Fibroblast of gingiva (primary cell): ENCODE results near the gene CLHC1.
A peak's percentile ranks its signal among the peaks of the same experiment; 100 is the strongest.
"Not testable (repeated sequence)": the region's sequence is repeated elsewhere in the genome, so short reads cannot be mapped to it uniquely, and the experiment has no call there.

Experiments used
- DNase-seq: peaks from one replicate; pipeline ENCODE4 v3.0.0-alpha.2; 2011; ENCODE audit warnings: low read depth

CLHC1 gene

DNA sequence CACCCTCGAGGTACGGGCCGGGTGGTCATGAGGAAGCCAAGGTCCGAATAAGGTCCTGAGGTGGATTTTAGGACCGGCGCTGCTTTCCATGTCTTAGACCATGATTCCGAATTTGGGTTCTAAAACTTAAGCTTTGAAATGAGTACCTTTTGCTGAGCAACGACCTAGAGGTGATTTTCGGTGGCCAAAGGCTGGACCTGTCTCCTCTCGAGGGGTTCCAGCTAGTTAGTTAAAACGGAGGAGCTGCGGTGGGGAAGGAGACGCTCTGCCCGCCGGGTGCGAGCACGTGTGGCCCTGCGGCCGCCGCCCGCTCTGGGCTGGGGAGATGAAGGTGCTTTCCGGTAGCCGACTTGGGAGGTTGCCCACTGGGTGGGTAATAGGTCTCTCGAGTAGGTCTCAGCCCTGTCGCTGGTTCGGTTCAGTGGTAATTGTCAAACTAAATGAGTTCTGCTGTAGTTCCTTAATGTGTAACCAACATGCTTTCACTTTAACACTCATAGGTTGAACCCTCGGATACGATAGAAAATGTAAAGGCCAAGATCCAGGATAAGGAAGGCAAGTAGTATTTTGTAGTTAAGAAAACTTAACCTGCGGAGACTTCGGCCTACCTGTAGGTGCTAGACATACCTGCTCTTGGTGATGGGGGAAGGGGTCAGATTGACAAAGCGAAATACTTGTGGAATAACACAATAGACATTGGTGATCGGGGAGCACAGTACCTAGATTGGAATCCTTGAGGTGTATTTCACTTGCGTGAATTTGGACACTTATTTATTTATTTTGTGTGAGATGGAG lies 967 bp upstream of the CLHC1 start:
- DNase-seq: peak; percentile 6

DNA sequence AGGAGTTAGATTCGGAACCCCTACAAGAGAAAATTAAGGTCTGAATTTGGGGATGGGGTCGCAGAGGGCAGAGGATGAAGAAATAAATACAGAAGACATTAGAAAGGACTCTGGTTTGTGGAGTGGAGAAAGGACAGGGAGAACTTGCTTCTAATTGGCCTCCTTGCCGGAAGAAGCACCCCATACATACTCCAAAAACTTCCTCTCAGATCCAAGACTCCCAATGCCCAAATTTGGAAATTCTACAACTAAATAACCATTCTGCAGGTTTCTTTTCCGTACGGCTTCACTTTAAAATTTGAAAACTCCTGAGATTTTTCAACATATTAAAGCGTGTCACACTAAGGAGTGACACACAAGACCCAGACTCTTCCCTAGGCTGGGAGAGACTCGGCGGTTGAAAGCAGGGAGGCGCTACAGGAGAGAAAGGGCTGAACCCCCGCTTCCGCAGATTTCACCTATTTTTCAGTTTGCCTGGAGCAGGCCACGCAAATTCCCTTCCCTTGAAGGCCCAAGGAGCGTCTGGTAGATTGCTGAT lies 478 bp downstream of the CLHC1 start:
- DNase-seq: peak; percentile 13

- DNase-seq: no peak
These were observed 1.5 kb downstream of the CLHC1 start for GRCh38 chr2:55230551-55230950.

DNA sequence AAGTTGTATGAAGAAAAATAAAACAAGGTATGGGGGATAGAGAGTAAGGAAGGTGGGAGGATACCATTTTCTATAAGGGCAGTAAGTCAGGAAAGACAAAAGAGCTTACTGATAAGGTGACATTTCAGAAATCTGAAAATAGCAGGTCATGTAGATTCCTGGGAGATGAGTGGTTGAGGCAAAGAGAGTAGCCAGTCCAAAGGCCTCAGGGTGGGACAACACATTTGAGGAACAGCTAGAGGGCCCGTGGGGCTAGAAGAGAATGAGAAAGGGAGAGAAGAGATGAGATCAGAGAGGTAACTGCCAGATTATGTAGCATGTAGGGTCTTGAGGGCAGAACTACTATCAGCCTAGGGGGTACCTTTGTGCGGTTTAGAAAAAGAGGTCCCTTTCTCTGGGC lies 2.9 kb downstream of the CLHC1 start:
- no peak for DNase-seq

GRCh38 chr2:55228226-55228563 lies 3.9 kb downstream of the CLHC1 start:
- no peak for DNase-seq

DNA sequence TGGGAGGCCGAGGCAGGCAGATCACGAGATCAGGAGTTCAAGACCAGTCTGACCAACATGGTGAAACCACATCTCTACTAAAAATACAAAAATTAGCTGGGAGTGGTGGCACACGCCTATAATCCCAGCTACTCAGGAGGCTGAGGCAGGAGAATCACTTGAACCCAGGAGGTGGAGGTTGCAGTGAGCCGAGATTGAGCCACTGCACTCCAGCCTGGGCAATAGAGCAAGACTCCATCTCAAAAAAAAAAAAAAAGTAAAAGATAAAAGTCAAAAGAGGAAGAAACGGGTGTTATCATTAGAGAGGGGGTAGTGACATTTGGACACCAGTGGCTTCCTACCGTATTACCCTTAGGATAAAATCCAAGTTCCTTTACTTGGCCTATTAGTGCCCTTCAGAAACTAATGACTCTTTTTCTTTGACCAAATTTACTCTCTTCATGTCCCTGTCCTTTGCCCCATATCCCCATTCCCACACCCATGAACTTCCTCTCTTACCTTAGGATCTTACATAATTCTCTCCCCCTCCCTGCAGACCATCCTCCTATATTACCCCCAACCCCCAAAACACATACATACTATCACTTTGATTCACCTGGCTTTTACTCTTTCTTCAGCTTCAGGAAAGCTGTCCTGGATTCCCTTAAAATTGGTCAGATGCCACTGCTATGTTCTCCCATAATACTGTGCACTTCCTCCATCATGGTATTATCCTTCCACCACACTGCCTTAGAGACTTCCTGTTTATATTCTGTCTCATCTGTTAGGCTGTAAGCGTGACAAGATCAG lies 4.5 kb downstream of the CLHC1 start:
- peak; percentile 21 for DNase-seq

- DNase-seq: no peak
These were observed 6.5 kb downstream of the CLHC1 start for GRCh38 chr2:55225481-55226020.

- no peak for DNase-seq
These were observed 7.3 kb downstream of the CLHC1 start for GRCh38 chr2:55224761-55225261.

DNA sequence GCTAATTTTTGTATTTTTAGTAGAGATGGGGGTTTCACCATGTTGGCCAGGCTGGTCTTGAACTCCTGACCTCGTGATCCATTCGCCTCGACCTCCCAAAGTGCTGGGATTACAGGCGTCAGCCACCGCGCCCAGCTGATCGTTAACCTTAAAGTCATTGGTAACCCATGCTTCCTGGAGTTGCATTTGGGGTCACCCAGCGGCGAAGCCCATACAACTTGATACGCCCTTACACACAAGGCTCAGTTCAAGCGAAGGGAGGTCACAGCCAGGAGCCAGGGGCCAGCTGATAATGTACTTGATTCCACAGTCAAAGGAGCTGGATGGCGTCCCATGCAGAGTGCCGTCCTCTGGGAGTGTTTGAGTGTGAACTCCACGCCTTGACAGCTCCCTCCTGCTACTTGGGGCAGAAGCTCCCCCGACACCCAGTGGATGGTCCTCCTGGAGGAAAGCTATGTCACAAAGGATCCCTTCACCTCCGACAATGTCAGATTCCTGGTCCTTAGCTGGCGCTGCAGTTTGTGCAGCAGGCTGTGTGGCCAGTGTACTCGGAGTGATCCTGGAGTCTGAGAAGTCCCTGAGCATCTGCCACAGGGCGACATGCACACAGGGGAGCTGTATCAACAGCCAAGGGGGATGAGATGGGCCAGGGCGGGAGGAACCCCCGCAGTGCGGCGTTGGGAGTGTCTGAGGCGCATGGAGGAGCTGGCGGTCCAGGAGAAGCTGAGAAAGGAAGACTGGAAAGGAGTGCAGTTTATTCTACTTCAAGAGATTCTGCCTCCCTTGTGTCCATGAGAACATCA lies 7.9 kb downstream of the CLHC1 start:
- no peak for DNase-seq

- no peak for DNase-seq
These were observed 18.3 kb downstream of the CLHC1 start for GRCh38 chr2:55213822-55214221.

- DNase-seq: no peak
These were observed 27.1 kb downstream of the CLHC1 start for GRCh38 chr2:55204950-55205349.

DNA sequence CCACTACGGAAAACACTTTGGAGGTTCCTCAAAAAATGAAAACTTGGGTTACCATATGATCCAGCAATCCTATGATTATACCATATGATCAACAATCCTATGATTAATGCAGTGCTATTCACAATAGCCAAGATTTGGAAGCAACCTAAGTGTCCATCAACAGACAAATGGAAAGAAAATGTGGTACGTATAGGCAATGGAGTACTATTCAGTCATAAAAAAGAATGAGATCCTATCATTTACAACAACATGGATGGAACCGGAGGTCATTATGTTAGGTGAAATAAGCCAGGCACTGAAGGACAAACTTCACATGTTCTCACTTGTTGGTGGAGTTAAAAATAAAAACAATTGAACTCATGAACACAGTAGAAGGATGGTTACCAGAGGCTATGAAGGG lies 27.6 kb downstream of the CLHC1 start:
- DNase-seq: no peak

DNA sequence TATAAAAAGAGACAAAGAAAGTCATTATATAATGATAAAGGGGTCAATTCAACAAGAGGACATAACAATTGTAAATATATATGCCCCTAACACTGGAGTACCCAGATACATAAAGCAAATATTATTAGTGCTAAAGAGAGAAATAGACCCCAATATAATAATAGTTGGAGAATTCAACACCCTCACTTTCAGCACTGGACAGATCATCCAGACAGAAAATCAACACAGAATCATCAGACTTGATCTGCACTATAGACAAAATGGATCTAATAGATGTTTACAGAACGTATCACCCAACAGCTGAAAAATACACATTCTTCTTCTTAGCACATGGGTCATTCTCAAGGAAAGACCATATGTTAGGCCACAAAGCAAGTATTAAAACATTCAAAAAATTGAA lies 31.7 kb downstream of the CLHC1 start:
- no peak for DNase-seq

DNA sequence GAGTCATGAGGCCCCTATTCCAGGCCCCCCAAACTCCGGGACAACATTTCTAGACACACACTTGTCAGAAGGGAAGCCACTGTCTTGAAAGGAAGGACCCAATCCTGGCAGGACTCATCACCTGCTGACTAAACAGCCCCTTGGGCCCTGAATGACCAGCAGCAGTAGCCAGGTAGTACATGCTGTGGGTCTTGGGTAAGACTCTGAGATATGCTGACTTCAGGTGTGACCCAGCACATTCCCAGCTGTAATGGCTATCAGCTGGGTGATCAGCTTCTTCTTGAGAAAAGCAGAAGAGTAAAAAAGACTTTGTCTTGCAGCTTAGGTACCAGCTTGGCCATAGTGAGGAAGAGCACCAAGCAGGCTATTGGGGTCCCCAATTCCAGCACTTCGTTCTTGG lies 35.6 kb downstream of the CLHC1 start:
- DNase-seq: no peak

- DNase-seq: not testable (repeated sequence)
These were observed 40.2 kb downstream of the CLHC1 start for GRCh38 chr2:55191888-55192287.

DNA sequence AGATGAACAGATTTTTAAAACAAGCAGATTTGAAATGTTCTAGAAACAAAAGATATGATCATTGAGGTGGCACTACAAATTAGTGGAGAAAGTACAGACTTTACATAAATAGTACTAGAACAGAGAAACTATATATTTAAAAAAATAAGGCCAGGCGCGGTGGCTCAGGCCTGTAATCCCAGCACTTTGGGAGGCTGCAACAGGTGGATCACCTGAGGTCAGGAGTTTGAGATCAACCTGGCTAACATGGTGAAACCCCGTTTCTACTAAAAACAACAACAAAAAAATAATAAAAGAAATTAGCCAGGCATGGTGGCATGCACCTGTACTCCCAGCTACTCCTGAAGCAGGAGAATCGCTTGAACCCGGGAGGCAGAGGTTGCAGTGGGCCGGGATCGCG lies 45.3 kb downstream of the CLHC1 start:
- not testable (repeated sequence) for DNase-seq

- no peak for DNase-seq
These were observed 51.7 kb downstream of the CLHC1 start for GRCh38 chr2:55180374-55180773.

DNA sequence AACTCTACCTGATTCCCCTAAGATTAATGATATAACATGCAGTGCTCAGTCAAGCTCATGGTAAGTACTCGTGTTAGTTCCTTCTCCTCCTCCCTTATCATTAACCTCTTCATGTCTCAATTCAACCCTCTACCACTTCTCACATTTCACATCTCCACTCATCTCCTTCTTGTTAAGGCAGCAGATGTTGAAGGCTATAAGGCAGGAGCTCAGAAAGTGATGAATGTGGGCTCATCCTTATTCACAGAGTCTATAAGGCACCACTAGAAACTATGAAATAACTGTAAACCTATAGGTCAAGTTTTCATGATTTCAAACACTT lies 56.0 kb downstream of the CLHC1 start:
- no peak for DNase-seq

DNA sequence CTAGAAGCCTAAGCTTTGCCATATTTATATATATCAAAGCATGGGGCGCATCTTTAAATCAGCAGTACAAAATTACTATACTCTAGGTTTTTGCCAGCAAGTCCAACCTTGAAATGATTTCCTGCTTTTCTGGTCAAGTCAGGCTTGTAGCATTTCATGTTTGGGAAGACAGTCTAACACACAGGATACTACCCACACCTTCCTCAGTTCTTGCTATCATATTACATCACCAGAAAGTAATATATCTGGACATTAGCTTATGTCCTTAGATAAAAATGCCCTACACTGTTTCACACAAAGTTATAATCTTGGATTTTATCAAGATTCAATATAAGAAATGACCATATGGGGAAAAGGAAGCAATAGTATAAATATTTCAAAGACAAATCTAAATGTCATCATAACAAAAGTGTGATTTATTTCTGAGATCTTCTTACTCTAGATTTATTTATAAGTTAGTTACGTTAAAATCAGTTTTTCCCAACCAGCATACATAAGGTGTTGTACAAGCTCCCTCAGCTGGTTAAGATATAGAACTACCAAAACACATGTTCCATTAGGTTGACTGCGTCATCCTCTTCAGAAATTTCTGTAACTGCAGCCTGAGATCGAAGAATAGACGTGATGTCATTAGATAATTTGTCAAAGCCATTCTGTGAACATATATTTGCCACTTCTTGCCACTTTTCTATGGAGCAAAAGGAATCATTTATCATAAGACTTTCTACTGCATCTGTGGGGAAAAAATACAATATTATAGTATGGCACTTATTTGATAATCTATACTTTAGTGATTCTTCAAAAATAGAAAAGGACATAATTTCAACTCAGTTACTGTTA lies 56.6 kb downstream of the CLHC1 start:
- peak; percentile 69 for DNase-seq

- no peak for DNase-seq
These were observed 58.5 kb downstream of the CLHC1 start for GRCh38 chr2:55173438-55174054.

- DNase-seq: no peak
These were observed 62.2 kb downstream of the CLHC1 start for GRCh38 chr2:55169915-55170314.
